Ishikawa (cell line): ENCODE measurements around the gene EYA2.

Source experiments
- CEBPB ChIP-seq: IDR thresholded peaks from 2 replicates; pipeline ENCODE4 v1.6.1; 2012
- CREB1 ChIP-seq: IDR thresholded peaks from 2 replicates; pipeline ENCODE4 v1.6.1; 2012; ENCODE audit warnings: low read depth
- EGR1 ChIP-seq: IDR thresholded peaks from 2 replicates; pipeline ENCODE4 v1.6.1; 2012
- EP300 ChIP-seq: IDR thresholded peaks from 2 replicates; pipeline ENCODE4 v1.6.1; 2012; ENCODE audit warnings: borderline replicate concordance
- RAD21 ChIP-seq: IDR thresholded peaks from 2 replicates; pipeline ENCODE4 v1.6.1; 2012; ENCODE audit warnings: low read depth
- TEAD4 ChIP-seq: IDR thresholded peaks from 2 replicates; pipeline ENCODE4 v1.6.1; 2012
- YY1 ChIP-seq: IDR thresholded peaks from 2 replicates; pipeline ENCODE4 v1.6.1; 2012; ENCODE audit warnings: low read depth
- TF ChIP-seq, protein P1 (sequence below): IDR thresholded peaks from 2 replicates; pipeline ENCODE4 v1.6.1; 2012; ENCODE audit warnings: low read depth, mild to moderate bottlenecking

DNA sequence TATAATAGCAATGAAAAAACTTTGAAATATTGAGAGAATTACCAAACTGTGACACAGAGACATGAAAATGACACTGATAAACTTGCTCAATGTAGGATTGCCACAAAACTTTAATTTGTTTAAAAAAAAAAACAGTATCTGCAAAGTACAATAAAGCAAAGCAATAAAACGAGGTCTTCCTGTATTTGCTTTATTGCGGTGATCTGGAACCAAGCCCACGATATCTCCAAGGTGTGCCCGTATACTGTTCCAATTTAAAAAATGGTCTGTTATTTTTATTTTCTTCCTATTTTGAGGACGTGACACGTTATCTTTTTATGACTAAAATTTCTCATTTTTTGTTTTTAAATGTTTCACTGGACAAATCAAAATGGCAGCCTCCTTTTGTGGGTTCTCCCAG lies 25.5 kb downstream of the EYA2 start:
- no peak for TF ChIP-seq CEBPB
- TF ChIP-seq CREB1 = no peak
- TF ChIP-seq YY1 = no peak
- TF ChIP-seq EGR1 = no peak
- TF ChIP-seq RAD21 = no peak
- TF ChIP-seq TEAD4 = no peak
- no peak for TF ChIP-seq EP300
- TF ChIP-seq, protein P1, sequence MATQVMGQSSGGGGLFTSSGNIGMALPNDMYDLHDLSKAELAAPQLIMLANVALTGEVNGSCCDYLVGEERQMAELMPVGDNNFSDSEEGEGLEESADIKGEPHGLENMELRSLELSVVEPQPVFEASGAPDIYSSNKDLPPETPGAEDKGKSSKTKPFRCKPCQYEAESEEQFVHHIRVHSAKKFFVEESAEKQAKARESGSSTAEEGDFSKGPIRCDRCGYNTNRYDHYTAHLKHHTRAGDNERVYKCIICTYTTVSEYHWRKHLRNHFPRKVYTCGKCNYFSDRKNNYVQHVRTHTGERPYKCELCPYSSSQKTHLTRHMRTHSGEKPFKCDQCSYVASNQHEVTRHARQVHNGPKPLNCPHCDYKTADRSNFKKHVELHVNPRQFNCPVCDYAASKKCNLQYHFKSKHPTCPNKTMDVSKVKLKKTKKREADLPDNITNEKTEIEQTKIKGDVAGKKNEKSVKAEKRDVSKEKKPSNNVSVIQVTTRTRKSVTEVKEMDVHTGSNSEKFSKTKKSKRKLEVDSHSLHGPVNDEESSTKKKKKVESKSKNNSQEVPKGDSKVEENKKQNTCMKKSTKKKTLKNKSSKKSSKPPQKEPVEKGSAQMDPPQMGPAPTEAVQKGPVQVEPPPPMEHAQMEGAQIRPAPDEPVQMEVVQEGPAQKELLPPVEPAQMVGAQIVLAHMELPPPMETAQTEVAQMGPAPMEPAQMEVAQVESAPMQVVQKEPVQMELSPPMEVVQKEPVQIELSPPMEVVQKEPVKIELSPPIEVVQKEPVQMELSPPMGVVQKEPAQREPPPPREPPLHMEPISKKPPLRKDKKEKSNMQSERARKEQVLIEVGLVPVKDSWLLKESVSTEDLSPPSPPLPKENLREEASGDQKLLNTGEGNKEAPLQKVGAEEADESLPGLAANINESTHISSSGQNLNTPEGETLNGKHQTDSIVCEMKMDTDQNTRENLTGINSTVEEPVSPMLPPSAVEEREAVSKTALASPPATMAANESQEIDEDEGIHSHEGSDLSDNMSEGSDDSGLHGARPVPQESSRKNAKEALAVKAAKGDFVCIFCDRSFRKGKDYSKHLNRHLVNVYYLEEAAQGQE = no peak
